HepG2 (cell line): ENCODE data around the gene SEPTIN5. TPM values are rescaled to one million over a fixed set of nuclear protein-coding genes. Genes with fewer than 3 reads are reported as not detected.
"Not testable (repeated sequence)": the region's sequence is repeated elsewhere in the genome, so short reads cannot be mapped to it uniquely, and the experiment has no call there.

Experiments used
- ATAC-seq: fragments of 200-7000 bp; cut with Tn5 transposase; 3 replicates; pipeline ENCODE4 v1.9.1; 2020; ENCODE audit warnings: mild to moderate bottlenecking, moderate library complexity
- BruUV-seq: library from RNA; stranded (reverse); fragments of 400-500 nt; replicated peaks from 2 replicates; lab custom pipeline; 2021; lab: Mats Ljungman, UMichigan
- CTCF ChIA-PET: fragments of 300-600 bp; formaldehyde crosslinking; extraction: SDS; loops from one replicate; lab custom pipeline; 2021; ENCODE audit warnings: low total read pairs, inconsistent platforms, low intra/inter-chr PET ratio; lab: Yijun Ruan, JAX
- POLR2A ChIA-PET: fragments of 350-600 bp; sonication (Branson Sonifier 250); formaldehyde crosslinking; loops from one replicate; lab custom pipeline; 2020; ENCODE audit warnings: antibody characterized with exemption, inconsistent platforms; lab: Yijun Ruan, JAX
- DNase-seq: peaks from one replicate; pipeline ENCODE4 v3.0.0-alpha.2; 2015; ENCODE audit warnings: low spot score
- FAIRE-seq: peaks from 3 replicates; lab custom pipeline; 2011; peaks lifted over from hg19 to GRCh38; lab: Jason Lieb, UNC
- H2AFZ ChIP-seq: one replicate; pipeline ENCODE4 v1.6.1; 2011; ENCODE audit warnings: low read length, inconsistent platforms
- H3K27ac ChIP-seq: fragments of 300-600 bp; 3 replicates; pipeline ENCODE4 v1.8.0; 2011; ENCODE audit warnings: mixed run types, mild to moderate bottlenecking, mixed read lengths, low read length, inconsistent platforms; ENCODE audit not compliant: insufficient read depth; ENCODE audit errors: extremely low read length
- H3K27me3 ChIP-seq, 2 experiments: fragments of 200-600 bp in 1 of 2; 2 replicates in 1 of 2; 3 replicates in 1 of 2; pipeline versions ENCODE4 v1.6.0 to v1.8.0; 2011; ENCODE audit warnings: low read length in 2 of 2, mild to moderate bottlenecking in 2 of 2, moderate library complexity in 2 of 2, inconsistent platforms in 1 of 2; ENCODE audit not compliant: insufficient read depth in 2 of 2, control insufficient read depth in 1 of 2
- H3K36me3 ChIP-seq, 2 experiments: fragments of 200-600 bp in 1 of 2; replicated peaks in 1 of 2; 2 replicates in 1 of 2; 3 replicates in 1 of 2; pipeline versions ENCODE4 v1.5.1 to v1.8.0; 2011; ENCODE audit warnings: low read length in 2 of 2, inconsistent platforms in 1 of 2; ENCODE audit not compliant: insufficient read depth in 2 of 2, control insufficient read depth in 1 of 2
- H3K4me1 ChIP-seq: 2 replicates; pipeline ENCODE4 v1.5.1; 2012; ENCODE audit warnings: low read length, inconsistent platforms; ENCODE audit not compliant: insufficient read depth
- H3K4me2 ChIP-seq: 2 replicates; pipeline ENCODE4 v1.6.0; 2011; ENCODE audit warnings: low read depth, low read length, inconsistent platforms
- H3K4me3 ChIP-seq, 3 experiments: fragments of 200-600 bp in 1 of 3; sonication (generic), shearing (Covaris generic) in 1 of 3; replicated peaks in 1 of 3; 2 replicates each; pipeline ENCODE4 v1.5.1; 2011 to 2016; ENCODE audit warnings: low read length in 3 of 3, inconsistent platforms in 2 of 3, low read depth in 2 of 3, mild to moderate bottlenecking in 2 of 3, control low read depth in 1 of 3, mixed read lengths in 1 of 3; ENCODE audit not compliant: insufficient read depth in 1 of 3
- H3K79me2 ChIP-seq: one replicate; pipeline ENCODE4 v1.6.1; 2011; ENCODE audit warnings: low read length, inconsistent platforms; ENCODE audit not compliant: insufficient read depth
- H3K9ac ChIP-seq: 2 replicates; pipeline ENCODE4 v1.6.0; 2011; ENCODE audit warnings: mild to moderate bottlenecking, low read depth, low read length, inconsistent platforms; ENCODE audit not compliant: insufficient read depth
- H3K9me3 ChIP-seq: 2 replicates; pipeline ENCODE4 v1.5.1; 2012; ENCODE audit warnings: mild to moderate bottlenecking, low read length
- H4K20me1 ChIP-seq: 2 replicates; pipeline ENCODE4 v1.6.0; 2011; ENCODE audit warnings: inconsistent platforms, mild to moderate bottlenecking, low read length, moderate library complexity; ENCODE audit not compliant: insufficient read depth
- KLF16 ChIP-seq, 2 experiments: sonication (generic) in 1 of 2; formaldehyde crosslinking in 1 of 2; IDR thresholded peaks; 2 replicates each; pipeline versions ENCODE4 v1.6.1 to v1.8.0; 2016 to 2023; ENCODE audit warnings: missing genetic modification reagents in 2 of 2, missing compliant biosample characterization in 1 of 2
- RBFOX2 ChIP-seq: fragments of 200-400 bp; formaldehyde crosslinking; IDR thresholded peaks from 2 replicates; pipeline ENCODE4 v1.6.1; 2017; ENCODE audit warnings: low read depth, mild to moderate bottlenecking, low read length
- SIX4 ChIP-seq: sonication (generic); formaldehyde crosslinking; IDR thresholded peaks from 2 replicates; pipeline ENCODE4 v1.4.0; 2020; ENCODE audit warnings: missing genetic modification reagents
- SRY ChIP-seq: sonication (generic); formaldehyde crosslinking; IDR thresholded peaks from 2 replicates; pipeline ENCODE4 v1.8.0; 2022; ENCODE audit warnings: mild to moderate bottlenecking, missing genetic modification reagents
- TCF12 ChIP-seq, 2 experiments: fragments of 450-650 bp in 1 of 2; sonication (generic) in 1 of 2; formaldehyde crosslinking in 1 of 2; IDR thresholded peaks; 2 replicates each; pipeline versions ENCODE4 v1.6.1 to v1.8.0; 2017 to 2022; ENCODE audit warnings: antibody characterized with exemption in 1 of 2, mild to moderate bottlenecking in 1 of 2, missing genetic modification reagents in 1 of 2, moderate library complexity in 1 of 2
- WGBS: methylation state at CpG from one replicate; pipeline ENCODE4 v1.1.6; 2017; ENCODE audit warnings: low lambda C conversion rate; 5-methylcytosine and 5-hydroxymethylcytosine counted together
- in situ Hi-C: cut with HindIII; loops from 2 replicates; pipeline ENCODE4 v1.10.0; 2017; ENCODE audit warnings: low pct_unique_long_range_greater_than_20kb; ENCODE audit not compliant: extremely low pct_ligation_motif_present
- intact Hi-C: fragments of 100-400 bp; cut with micrococcal nuclease; formaldehyde crosslinking; loops from one replicate; pipeline ENCODE4 v1.10.0; 2022; ENCODE audit not compliant: unreplicated experiment
- polyA plus RNA-seq, 8 experiments: library from polyadenylated mRNA; depleted of rRNA in 3 of 8; stranded (reverse) in 7 of 8; unstranded in 1 of 8; fragments of >200 nt; fragmentation: Illumina TruSeq in 4 of 8; extraction: Trizol in 4 of 8; gene quantifications; 2 replicates each; pipeline versions ENCODE4 v1.2.1 to v1.2.3, GENCODE V29; 2011 to 2016; ENCODE audit warnings: low read depth in 4 of 8, missing spikeins in 1 of 8, mixed read lengths in 1 of 8; ENCODE audit not compliant: insufficient read depth in 1 of 8
- total RNA-seq, 5 experiments: library from RNA; depleted of rRNA; stranded (reverse); fragments of >200 nt; fragmentation: Illumina TruSeq; extraction: Trizol; gene quantifications; 2 replicates each; pipeline ENCODE4 v1.2.3, GENCODE V29; 2016; ENCODE audit warnings: low read depth in 1 of 5
- TF ChIP-seq, protein P1 (sequence below): sonication (generic); formaldehyde crosslinking; IDR thresholded peaks from 2 replicates; pipeline ENCODE4 v1.4.0; 2020; ENCODE audit warnings: missing genetic modification reagents

Gene SEPTIN5
- total and polyA plus RNA-seq, 2 of the 13 experiments (the other 11 are each of a cell fraction or from before 2014, with no cell fraction given), result 0.33 TPM; not detected in 1

GRCh38 chr22:19696504-19697276 is 17.6 kb upstream of the SEPTIN5 start:
- H3K27me3 ChIP-seq, result peaks cover 1 to 32% of the 10 kb centered on the region in 2 experiments; a peak in 4 of 5 replicates
- H4K20me1 ChIP-seq, result no peaks in the 10 kb centered on the region
- no peaks in the 10 kb centered on the region for H3K36me3 ChIP-seq
- WGBS, result 100% methylated on average over 1 of the region's 2 CpGs
- no peak overlapping the region for H3K9ac ChIP-seq
- no peaks in the 10 kb centered on the region for H3K4me1 ChIP-seq
- no TSS peak for BruUV-seq
- H3K27ac ChIP-seq, result no peak overlapping the region
- H3K9me3 ChIP-seq, result no peaks in the 10 kb centered on the region
- no peak overlapping the region for H2AFZ ChIP-seq
- ATAC-seq, result no peak
- CTCF ChIA-PET, result no interaction called here
- no peak for TF ChIP-seq TCF12 (IDR thresholded peaks at IDR 0.05)
- TF ChIP-seq TCF12 (CRISPR knock-in tag; IDR thresholded peaks at IDR 0.05), result no peak
- no peak for TF ChIP-seq SRY (CRISPR knock-in tag)
- no peak for TF ChIP-seq KLF16 (CRISPR knock-in tag; IDR thresholded peaks at IDR 0.05)
- TF ChIP-seq SIX4, result no peak
- TF ChIP-seq RBFOX2, result no peak
- TF ChIP-seq, protein P1, sequence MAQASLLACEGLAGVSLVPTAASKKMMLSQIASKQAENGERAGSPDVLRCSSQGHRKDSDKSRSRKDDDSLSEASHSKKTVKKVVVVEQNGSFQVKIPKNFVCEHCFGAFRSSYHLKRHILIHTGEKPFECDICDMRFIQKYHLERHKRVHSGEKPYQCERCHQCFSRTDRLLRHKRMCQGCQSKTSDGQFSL (CRISPR knock-in tag), result no peak
- TF ChIP-seq, all 625 proteins: peak for 0
- POLR2A ChIA-PET, result no interaction called here
- no peak overlapping the region for H3K4me3 ChIP-seq
- in situ Hi-C loops, result no loop called here
- FAIRE-seq (no peak), DNase-seq (no peak)
- H3K79me2 ChIP-seq, result no peaks in the 10 kb centered on the region
- no peak overlapping the region for H3K4me2 ChIP-seq
- intact Hi-C loops, result no loop called here

GRCh38 chr22:19697871-19698270 is 16.4 kb upstream of the SEPTIN5 start:
- in situ Hi-C loops, intact Hi-C loops, H3K79me2 ChIP-seq, H3K4me3 ChIP-seq, H3K4me2 ChIP-seq, DNase-seq, H4K20me1 ChIP-seq, H3K9ac ChIP-seq, FAIRE-seq, ATAC-seq, H3K27ac ChIP-seq, H3K4me1 ChIP-seq, POLR2A ChIA-PET, BruUV-seq, H2AFZ ChIP-seq, CTCF ChIA-PET, H3K36me3 ChIP-seq, H3K9me3 ChIP-seq: not testable (repeated sequence)
- peaks cover 1 to 33% of the 10 kb centered on the region in 2 experiments; a peak in 4 of 5 replicates for H3K27me3 ChIP-seq
- 15% methylated on average over 1 of the region's 1 CpG for WGBS
